Hematopoietic multipotent progenitor cell (in vitro differentiated cells): ENCODE data around the gene CCDC43. TPM values are rescaled to one million over a fixed set of nuclear protein-coding genes. Genes with fewer than 3 reads are reported as not detected.
"Not testable (repeated sequence)": the region's sequence is repeated elsewhere in the genome, so short reads cannot be mapped to it uniquely, and the experiment has no call there.

Experiments
- DNase-seq, 3 donors: peaks; one replicate each; pipeline ENCODE4 v3.0.0-alpha.2; 2011 to 2015; ENCODE audit warnings: low read depth in 2 of 3, low spot score in 2 of 3
- total RNA-seq: library from RNA; depleted of rRNA; stranded (reverse); fragments of >200 nt; gene quantifications from one replicate; pipeline ENCODE4 v1.2.3, GENCODE V29; 2012

CCDC43 gene, protein sequence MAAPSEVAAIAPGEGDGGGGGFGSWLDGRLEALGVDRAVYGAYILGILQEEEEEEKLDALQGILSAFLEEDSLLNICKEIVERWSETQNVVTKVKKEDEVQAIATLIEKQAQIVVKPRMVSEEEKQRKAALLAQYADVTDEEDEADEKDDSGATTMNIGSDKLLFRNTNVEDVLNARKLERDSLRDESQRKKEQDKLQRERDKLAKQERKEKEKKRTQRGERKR
- total RNA-seq: 7.5 TPM

DNA sequence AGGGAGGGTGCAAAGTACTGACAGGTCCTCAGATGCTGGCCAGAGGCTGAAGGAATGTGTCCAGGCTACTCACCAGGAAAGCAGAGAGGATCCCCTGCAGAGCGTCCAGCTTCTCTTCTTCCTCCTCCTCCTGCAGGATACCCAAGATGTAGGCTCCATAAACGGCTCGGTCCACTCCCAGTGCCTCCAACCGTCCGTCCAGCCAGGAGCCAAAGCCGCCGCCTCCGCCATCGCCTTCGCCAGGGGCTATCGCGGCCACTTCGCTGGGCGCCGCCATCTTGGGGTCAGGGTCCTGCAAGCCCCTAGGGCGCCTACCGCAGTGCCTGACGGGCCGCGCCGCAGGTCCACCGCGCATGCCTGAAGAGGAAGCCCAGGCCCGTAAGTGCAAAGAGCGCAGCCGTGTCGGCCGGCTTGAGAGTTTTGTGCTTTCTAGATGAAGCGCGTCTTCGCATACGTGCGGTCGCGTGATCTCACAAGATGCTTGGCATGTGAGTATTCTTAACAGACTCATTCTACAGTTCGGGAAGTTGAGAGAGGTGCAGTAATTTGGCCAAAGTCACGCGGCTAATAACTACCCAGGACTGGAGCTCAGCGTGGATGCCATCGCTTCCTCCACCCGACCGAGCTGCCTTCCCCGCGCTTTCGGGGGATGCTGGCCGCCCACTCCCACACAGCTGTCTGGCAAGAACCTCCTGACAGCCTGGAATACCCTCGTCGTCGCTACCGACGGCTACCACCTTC lies at the start of gene CCDC43:
Gene CCDC43 (minus strand): TSS at position 300 of the 741 bp plus-strand sequence. CDS start 23 bp downstream, at position 277.
- DNase-seq: peak; percentile 82 to 94 (median 92)

DNA sequence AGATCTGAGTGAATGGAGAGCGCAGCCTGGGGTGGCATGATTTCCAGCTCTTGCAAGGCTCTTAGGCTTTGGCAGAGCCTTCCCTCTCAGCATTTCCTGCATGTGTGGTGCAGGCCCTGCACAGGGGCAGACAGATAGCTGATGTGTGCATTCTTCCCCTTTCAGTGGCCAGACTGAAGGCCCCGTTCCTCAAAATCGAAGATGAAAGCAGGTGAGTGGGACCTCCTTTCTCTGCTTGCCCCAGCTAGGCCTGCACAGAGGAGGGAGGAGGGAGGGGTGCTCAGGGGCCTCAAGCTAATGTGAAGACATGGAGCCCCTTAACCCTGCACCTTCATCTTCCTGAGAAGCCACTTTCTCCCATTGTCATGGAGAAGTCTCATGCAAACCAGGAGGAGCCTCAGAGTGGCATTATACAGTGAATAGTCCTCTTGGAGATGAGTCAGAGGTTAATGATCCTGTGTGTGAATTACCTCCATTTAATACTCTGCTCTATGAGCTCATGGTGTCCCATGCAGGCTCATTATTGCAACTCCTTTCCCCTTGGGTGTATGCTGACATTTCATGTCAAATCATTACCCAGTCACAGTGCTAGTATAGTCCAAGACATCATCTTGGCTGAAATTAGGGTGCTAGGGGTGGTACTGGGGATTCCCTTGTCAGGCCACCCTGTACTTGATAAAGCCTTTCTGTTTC lies 48.8 kb upstream of the CCDC43 start:
- no peak for DNase-seq

DNA sequence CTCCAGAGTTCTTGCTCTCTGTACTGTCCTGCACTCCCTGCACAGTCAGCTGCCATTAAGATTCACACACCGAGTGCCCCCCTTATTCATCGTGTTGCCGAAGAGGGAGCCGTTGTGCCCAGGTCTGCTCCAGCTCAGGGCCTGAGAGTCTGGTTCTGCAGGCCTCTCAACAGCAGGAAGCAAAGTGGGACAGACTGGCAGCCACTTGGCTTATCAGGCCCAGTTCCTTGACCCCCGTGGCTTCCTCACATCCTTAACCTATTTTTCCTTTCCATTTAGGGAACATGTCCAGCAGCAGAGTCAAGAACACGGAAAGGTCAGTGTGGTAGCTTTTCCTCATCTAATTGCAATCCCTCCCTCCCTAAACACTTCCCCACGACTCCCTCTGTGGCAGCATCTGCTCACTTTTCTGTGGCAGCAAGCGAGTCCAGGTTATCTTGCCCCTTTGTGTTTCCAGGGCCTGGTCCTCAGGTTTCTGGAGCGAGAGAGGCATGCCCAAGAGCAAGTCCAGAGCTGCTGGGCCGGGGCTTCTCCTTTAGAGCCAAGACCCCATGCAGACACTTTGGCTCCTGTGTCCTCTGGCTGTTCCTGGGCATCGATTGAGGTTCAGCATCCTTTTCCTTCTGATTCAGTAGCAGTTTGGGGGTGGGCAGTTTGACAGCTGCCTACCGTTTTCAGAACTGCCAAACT lies 47.1 kb upstream of the CCDC43 start:
- no peak for DNase-seq

DNA sequence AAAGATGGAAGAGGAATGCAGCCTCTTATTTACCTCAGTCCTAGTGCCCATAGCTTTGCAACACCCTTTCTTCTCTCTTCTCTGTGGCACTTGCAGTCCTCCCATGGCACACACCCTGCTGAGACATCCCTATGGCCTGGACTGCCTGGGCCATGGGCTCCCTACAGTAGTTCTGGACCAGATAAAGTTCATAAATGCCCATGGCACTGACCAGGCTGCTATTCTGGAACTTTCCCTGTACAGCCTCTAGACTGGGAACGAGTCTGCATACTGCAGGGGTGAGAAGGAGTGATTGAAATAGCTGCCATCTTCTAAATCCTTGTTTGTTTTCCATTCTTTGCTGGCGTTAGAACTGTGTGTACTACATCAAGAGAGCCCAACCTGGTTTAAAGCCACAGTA lies 44.7 kb upstream of the CCDC43 start:
- no peak for DNase-seq

DNA sequence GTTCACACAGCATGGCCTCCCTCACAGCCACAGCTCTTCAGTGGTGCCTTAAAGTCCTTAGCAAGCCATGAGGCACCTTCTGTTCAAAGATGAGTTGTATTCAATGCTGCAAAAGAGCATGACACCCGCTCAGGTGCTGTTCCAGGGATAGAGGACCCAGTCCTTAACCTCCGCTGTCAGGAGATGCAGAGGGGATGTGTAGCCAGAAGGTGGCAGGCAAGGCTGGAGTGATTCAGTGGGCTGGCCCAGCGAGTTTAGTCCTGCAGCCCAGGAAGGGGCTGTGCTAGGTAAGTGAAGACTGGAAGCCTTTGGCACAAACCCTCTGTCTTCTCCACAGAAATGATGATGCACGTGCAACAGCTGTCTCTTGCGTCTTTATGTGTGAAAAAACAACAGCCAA lies 44.2 kb upstream of the CCDC43 start:
- peak in 2 of 3 donors; percentile 26 to 37 for DNase-seq

DNA sequence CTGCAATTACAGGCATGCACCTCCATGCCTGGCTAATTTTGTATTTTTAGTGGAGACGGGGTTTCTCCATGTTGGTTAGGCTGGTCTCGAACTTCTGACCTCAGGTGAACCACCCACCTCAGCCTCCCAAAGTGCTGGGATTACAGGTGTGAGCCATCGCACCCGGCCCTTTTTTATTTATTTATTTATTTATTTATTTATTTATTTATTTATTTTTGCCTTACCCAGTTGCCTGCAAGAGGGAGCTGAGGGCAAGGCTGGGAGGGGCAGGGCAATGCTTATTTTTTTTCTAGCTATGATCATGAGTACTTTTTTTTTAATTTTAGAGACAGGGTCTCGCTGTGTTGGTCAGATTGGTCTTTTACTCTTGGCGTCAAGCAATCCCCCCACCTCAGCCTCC lies 36.5 kb upstream of the CCDC43 start:
- DNase-seq: not testable (repeated sequence)

DNA sequence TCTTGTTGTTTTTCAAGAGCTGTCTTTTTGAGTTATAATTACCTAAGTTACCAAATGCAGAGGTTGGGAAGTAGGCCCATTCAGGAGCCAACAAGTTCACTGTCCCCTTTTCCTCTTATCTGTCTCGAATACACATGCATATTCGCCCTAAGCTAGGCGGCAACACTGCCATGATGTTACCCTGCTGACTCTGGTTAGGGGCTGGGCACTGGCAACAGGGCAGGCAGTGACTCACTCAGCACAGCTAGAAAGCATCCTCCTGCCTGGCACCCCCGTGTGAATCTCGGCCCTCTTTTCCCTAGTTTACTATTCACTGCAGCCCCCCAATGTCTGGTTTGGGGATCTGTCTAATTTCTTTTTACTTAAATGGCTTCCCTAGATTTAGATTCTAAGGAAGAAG lies 32.7 kb upstream of the CCDC43 start:
- DNase-seq: no peak

DNA sequence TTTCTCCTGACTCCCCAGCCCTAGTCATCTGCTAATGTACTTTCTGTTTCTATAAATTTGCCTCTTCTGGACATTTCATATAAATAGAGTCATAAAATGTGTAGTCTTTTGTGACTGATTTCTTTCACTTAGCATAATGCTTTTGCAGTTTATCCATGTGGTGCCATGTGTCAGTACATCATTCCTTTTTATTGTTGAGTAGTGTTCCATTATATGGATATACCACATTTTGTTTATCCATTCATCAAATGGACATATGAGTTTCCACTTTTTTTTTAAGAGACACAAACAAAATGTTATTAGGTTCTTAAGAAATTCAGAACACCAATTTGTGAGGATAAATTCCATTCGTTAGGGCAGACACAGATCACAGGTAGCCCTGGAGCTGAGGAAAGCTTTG lies 29.9 kb upstream of the CCDC43 start:
- no peak for DNase-seq

DNA sequence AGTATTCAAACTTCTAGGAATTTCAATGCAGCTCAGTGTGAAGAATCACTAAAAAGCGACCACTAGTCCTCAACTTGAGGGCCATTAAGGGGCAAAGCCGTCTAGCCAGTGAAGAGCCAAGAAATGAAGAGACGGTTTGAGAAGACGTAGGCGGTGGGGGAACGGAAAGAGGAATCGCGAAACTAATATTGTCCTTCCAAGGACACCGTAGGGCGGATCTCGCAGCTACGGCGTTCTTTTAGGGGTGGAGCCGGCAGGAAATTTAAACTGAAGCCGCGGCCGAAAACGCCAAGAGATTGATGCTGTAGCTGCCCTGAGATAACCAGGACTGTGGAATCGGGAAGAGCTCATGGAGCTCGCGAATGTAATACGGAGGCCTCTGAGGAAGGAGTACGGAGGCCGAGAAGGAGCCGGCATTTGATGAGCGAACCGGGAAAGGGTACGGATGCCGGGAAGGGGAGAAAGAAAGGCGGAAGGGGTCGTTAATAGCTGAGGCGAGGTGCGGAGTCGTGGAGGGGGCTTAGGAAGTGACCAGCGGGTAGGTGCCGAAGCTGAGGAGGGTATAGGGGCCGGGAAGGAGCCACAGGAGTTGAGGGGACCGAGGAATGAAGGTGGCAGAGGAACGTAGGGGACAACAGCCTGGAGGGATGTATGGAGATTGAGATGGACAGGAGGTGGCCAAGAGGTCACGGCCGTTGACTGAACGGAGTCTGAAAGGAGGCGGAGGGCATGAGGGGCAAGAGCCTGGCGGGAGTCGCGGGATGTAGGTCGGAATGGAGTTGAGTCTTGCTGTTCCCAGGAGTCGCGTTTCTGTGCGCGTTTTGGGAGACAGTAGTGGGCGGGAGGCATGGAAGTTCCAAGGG lies 19.1 kb upstream of the CCDC43 start, which contains the start of gene DBF4B:
Gene DBF4B (plus strand): TSS at position 265 of the 863 bp plus-strand sequence. CDS start 156 bp downstream, at position 421.
- DNase-seq: peak; percentile 82 to 92 (median 88)

DNA sequence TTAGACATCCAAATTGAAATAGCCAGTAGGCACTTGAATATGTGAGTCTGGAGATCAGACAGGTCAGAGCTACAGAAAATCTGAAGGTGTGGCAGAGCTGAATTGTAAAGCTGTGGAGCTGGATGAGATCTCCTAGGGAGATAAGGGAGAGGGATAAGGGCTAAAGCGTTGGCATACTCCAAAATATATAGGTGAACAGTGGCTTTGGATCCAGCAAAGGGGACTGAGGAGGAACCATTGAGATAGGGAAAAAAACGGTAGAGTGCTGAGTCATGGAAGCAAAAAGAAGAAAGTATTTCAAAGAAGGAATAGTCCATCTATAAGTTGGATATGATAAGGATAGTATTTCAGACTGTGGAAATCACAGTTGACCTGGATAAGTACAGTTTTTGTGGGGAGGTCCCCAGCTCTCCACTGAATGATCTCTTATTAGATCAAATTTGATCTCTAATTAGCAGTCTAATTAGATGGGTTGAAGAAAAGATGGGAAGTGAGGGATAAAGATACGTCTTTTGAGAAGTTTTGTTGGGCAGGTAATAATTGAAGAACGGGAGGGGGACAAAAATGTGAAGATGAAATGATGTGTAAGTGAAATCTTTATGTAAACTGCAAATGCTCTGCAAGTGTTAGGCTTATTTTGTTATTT lies 18.3 kb upstream of the CCDC43 start:
- no peak for DNase-seq

DNA sequence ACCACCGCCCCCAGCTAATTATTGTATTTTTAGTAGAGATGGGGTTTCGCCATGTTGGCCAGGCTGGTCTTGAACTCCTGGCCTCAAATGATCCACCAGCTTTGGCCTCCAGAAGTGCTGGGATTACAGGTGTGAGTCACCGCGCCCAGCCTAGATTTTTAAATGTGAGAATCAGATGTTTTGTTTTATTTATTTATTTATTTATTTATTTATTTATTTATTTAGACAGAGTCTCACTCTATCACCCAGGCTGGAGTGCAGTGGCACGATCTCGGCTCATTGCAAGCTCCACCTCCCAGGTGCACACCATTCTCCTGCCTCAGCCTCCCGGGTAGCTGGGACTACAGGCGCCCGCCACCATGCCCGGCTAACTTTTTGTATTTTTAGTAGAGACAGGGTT lies 10.7 kb upstream of the CCDC43 start:
- DNase-seq: not testable (repeated sequence)

DNA sequence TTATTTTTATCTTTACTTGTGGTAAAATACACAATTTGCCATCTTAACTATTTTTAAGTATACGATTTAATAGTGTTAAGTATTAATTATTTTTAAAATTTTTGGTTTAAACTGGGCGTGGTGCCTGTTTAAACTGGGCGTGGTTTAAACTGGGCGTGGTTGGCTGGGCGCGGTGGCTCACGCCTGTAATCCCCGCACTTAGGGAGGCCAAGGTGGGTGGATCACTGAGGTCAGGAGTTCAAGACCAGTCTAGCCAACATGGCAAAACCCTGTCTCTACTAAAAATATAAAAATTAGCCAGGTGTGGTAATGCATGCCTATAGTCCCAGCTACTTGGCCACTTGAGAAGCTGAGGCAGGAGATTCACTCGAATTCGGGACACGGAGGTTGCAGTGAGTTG lies 4.0 kb upstream of the CCDC43 start:
- no peak for DNase-seq

DNA sequence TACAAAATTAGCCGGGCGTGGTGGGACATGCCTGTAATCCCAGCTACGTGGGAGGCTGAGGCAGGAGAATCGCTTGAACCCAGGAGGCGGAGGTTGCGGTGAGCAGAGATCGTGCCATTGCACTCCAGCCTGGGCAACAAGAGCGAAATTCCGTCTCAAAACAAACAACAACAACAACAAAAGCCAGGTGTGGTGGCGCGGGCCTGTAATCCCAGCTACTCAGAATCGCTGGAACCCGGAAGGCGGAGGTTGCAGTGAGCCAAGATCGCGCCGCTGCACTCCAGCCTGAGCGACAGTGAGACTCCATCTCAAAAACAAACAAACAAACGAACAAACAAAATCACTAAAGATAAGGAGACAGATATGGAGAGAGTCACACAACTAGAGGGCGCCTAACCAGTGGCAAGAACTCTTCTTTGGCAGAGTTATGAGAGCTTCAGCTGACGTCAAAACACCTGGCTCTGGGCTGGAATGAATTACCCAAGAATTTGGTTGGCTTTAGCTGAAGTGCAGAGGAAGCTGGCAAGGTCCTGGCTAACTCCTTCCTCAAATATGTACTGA lies 1.2 kb upstream of the CCDC43 start:
- peak in 2 of 3 donors; percentile 33 to 54 for DNase-seq

DNA sequence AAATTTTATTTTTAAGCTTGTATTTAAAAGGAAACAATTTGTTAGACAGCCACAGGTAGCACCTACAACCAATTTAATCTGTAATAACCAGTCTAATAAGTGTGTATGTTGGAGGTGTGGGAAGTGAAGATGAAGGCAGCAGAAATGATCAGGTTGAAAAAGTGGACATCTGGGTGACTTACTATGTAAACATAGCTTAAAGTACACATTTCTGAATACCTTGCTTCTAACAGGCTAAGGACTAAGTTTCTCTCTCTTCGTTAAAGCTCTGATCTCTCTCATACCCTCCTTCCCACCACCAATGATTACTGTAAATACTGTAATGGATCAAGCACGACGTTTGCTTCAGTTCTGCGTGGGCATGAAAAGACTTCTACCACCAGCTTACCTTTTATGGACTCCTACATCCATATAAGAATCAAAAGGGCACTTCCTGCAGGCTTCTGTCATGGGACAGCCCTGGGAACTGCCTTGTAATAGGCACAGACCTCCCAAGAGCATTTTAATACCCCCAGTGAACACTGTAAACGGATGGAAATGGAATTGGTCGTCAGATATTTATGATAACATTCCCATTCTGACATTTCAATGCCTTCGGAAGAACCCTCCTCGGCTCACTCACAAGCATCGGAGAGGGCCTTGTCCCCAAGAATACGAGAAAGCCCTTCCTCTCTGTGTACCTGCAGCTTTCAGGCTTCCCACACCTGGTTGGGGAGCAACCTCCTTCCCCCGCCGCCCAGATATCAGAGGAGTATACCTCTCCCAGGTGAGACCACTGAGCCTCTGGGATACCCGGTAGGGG lies 700 bp downstream of the CCDC43 start:
- no peak for DNase-seq

DNA sequence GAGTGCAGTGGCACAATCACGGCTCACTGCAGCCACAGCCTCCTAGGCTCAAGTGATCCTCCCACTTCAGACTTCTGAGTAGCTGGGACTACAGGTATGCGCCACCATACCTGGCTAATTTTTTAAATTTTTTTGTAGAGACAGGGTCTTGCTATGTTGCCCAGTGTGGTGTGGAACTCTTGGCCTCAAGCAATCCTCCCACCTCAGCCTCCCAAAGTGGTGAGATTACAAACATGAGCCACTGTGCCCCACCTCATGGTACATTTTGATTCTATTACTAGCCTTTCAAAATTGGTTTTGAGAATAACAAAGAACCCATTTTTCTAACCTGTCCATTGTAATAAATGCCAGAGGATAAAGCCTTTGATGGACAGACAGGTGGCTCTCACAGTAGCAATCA lies 1.4 kb downstream of the CCDC43 start:
- no peak for DNase-seq

DNA sequence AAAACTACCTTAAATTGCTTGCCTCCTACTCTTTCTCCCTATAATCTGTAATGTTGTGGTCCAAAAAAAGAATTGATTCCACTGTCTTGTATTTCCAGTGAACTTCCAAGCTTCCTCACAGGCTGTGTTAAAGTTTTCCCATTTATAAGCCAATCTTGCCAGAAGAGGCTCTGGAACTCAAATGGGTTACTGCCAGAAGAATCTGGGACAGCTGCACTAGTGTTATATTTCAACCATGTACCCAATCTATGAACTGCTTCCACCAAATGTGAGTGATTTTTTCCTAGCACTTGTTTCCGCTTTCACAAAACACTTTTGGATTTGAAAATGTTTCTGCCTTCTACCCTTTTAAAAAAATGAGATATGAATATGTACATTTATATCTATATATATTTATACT lies 1.8 kb downstream of the CCDC43 start:
- no peak for DNase-seq

DNA sequence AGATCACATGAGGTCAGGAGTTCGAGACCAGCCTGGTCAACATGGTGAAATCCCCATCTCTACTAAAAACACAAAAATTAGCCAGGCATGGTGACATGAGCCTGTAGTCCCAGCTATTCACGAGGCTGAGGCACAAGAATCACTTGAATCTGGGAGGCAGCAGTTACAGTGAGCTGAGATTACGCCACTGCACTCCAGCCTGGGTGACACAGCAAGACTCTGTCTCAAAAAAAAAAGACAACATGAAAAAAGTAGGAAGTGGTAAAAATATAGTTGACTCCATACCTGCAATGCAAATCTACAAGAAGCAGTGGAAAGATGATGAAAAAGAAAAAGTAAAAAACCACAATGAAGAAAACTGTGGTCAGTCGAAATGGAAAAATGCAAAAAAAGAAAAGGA lies 6.3 kb downstream of the CCDC43 start:
- DNase-seq: peak in 1 of 3 donors; percentile 17

DNA sequence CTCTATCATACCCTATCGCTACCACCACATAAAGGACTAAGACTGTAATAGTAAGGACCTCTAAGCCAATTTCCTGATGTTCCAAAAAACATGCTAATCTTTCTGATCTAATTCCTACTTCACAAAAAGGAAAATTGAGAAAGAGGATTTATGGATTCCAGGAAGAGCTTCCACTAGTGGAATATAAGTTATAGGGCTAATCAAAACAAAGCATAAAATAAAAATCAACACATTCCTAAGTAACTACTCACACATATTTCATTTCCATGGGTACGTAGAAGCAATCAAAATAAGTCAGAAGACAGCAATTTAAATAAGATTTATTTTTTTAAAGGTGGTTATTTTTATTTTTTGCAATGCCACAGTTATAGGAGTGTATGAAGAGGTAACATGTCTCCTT lies 12.4 kb downstream of the CCDC43 start:
- no peak for DNase-seq
